NT2/D1 (cell line): ENCODE measurements around the gene DYSF.

ENCODE experiments used
- DNase-seq: peaks from one replicate; pipeline ENCODE4 v3.0.0-alpha.2; 2011; ENCODE audit warnings: low read depth, low spot score
- H3K27me3 ChIP-seq: 2 replicates; pipeline ENCODE4 v1.6.0; 2011; ENCODE audit warnings: mild to moderate bottlenecking; ENCODE audit not compliant: insufficient read length, insufficient read depth
- H3K36me3 ChIP-seq: 2 replicates; pipeline ENCODE4 v1.6.1; 2011; ENCODE audit warnings: mild to moderate bottlenecking, low read length, mixed read lengths; ENCODE audit not compliant: insufficient read depth, insufficient read length
- H3K4me1 ChIP-seq: 2 replicates; pipeline ENCODE4 v1.5.1; 2011; ENCODE audit not compliant: insufficient read depth, insufficient read length
- H3K4me3 ChIP-seq: 2 replicates; pipeline ENCODE4 v1.5.1; 2011; ENCODE audit warnings: low read depth; ENCODE audit not compliant: insufficient read length
- H3K9ac ChIP-seq: 2 replicates; pipeline ENCODE4 v1.6.0; 2011; ENCODE audit warnings: low read depth; ENCODE audit not compliant: insufficient read length
- H3K9me3 ChIP-seq: 2 replicates; pipeline ENCODE4 v1.5.1; 2011; ENCODE audit warnings: mild to moderate bottlenecking, low read length; ENCODE audit not compliant: insufficient read depth
- SUZ12 ChIP-seq: IDR thresholded peaks from 2 replicates; pipeline ENCODE4 v1.6.1; 2011; ENCODE audit not compliant: insufficient read length, insufficient read depth; ENCODE audit errors: extremely low read depth
- YY1 ChIP-seq: IDR thresholded peaks from 2 replicates; pipeline ENCODE4 v1.6.1; 2011; ENCODE audit not compliant: insufficient read length, insufficient read depth
- ZNF274 ChIP-seq: IDR thresholded peaks from 2 replicates; pipeline ENCODE4 v1.6.1; 2011; ENCODE audit warnings: mild to moderate bottlenecking, low read depth, low read length

DYSF gene

GRCh38 chr2:71467180-71467815 lies 13.9 kb downstream of the DYSF start:
- H3K4me3 ChIP-seq = peak overlapping the region; percentile 51
- peaks cover 60% of the 10 kb centered on the region for H3K27me3 ChIP-seq
- peaks cover 21% of the 10 kb centered on the region; the same call in 1 of the 2 replicates for H3K9me3 ChIP-seq
- no peak overlapping the region for H3K9ac ChIP-seq
- no peaks in the 10 kb centered on the region for H3K4me1 ChIP-seq
- TF ChIP-seq SUZ12 (peak; percentile 7), YY1 (no peak), ZNF274 (no peak)
- no peaks in the 10 kb centered on the region for H3K36me3 ChIP-seq
- DNase-seq = no peak

GRCh38 chr2:71468279-71469015 lies 15.1 kb downstream of the DYSF start:
- Histone ChIP-seq H3K9me3 (peaks cover 9% of the 10 kb centered on the region; the same call in 1 of the 2 replicates), H3K4me3 (no peak overlapping the region), H3K9ac (no peak overlapping the region), H3K4me1 (peaks cover 2% of the 10 kb centered on the region), H3K36me3 (no peaks in the 10 kb centered on the region), H3K27me3 (peaks cover 60% of the 10 kb centered on the region)
- no peak for TF ChIP-seq ZNF274
- no peak for TF ChIP-seq YY1
- TF ChIP-seq SUZ12 = no peak
- DNase-seq = no peak

- DNase-seq = no peak
- no peaks in the 10 kb centered on the region for H3K36me3 ChIP-seq
- no peak overlapping the region for H3K9ac ChIP-seq
- peaks cover 48% of the 10 kb centered on the region for H3K27me3 ChIP-seq
- TF ChIP-seq ZNF274 = no peak
- no peak for TF ChIP-seq YY1
- no peak for TF ChIP-seq SUZ12
- no peak overlapping the region for H3K4me3 ChIP-seq
- H3K4me1 ChIP-seq = peaks cover 2% of the 10 kb centered on the region
- no peaks in the 10 kb centered on the region for H3K9me3 ChIP-seq
These were observed 16.3 kb downstream of the DYSF start for GRCh38 chr2:71469403-71470398.

- Histone ChIP-seq H3K4me1 (peaks cover 2% of the 10 kb centered on the region), H3K27me3 (peaks cover 32% of the 10 kb centered on the region), H3K36me3 (no peaks in the 10 kb centered on the region), H3K4me3 (no peak overlapping the region), H3K9me3 (no peaks in the 10 kb centered on the region), H3K9ac (no peak overlapping the region)
- DNase-seq = no peak
- TF ChIP-seq ZNF274 (no peak), YY1 (no peak), SUZ12 (no peak)
These were observed 17.9 kb downstream of the DYSF start for GRCh38 chr2:71471276-71471675.

- TF ChIP-seq SUZ12 (no peak), YY1 (no peak), ZNF274 (no peak)
- Histone ChIP-seq H3K27me3 (peaks cover 25% of the 10 kb centered on the region), H3K4me3 (no peak overlapping the region), H3K9ac (no peak overlapping the region), H3K36me3 (no peaks in the 10 kb centered on the region), H3K9me3 (no peaks in the 10 kb centered on the region), H3K4me1 (peaks cover 2% of the 10 kb centered on the region)
- no peak for DNase-seq
These were observed 18.7 kb downstream of the DYSF start for GRCh38 chr2:71472019-71472418.

GRCh38 chr2:71473346-71474031 lies 20.1 kb downstream of the DYSF start:
- Histone ChIP-seq H3K36me3 (no peaks in the 10 kb centered on the region), H3K4me1 (peaks cover 2% of the 10 kb centered on the region), H3K27me3 (peaks cover 10% of the 10 kb centered on the region), H3K9me3 (no peaks in the 10 kb centered on the region), H3K9ac (no peak overlapping the region), H3K4me3 (no peak overlapping the region)
- DNase-seq = no peak
- TF ChIP-seq YY1 (no peak), ZNF274 (no peak), SUZ12 (no peak)
